HEK293 (cell line): ENCODE data around the gene ZBED6.
"Not testable (repeated sequence)": the region's sequence is repeated elsewhere in the genome, so short reads cannot be mapped to it uniquely, and the experiment has no call there.

Experiments used
- CTCF ChIA-PET: fragments of 350-600 bp; formaldehyde crosslinking; extraction: SDS; loops from one replicate; lab custom pipeline; 2021; ENCODE audit warnings: antibody characterized with exemption; lab: Yijun Ruan, JAX
- POLR2A ChIA-PET: fragments of 300-600 bp; formaldehyde crosslinking; extraction: SDS; loops from one replicate; lab custom pipeline; 2020; ENCODE audit warnings: antibody characterized with exemption, inconsistent platforms; lab: Yijun Ruan, JAX
- H3K27ac ChIP-seq: fragments of 200-500 bp; sonication (Bioruptor generic); 2 replicates; pipeline ENCODE4 v1.5.1; 2014; ENCODE audit warnings: low read depth, low read length, control low read depth, inconsistent platforms; ENCODE audit errors: extremely low read depth
- H3K36me3 ChIP-seq, 2 experiments: fragments of 200-500 bp in 1 of 2; sonication (Bioruptor generic) in 1 of 2; 1 replicate in 1 of 2; 2 replicates in 1 of 2; pipeline ENCODE4 v1.5.1; 2014 to 2017; ENCODE audit warnings: inconsistent platforms in 2 of 2, low read length in 2 of 2; ENCODE audit not compliant: control insufficient read depth in 2 of 2, insufficient read depth in 1 of 2
- H3K4me1 ChIP-seq: fragments of 200-500 bp; sonication (Bioruptor generic); 2 replicates; pipeline ENCODE4 v1.5.1; 2014; ENCODE audit warnings: mild to moderate bottlenecking, low read length, inconsistent platforms; ENCODE audit not compliant: control insufficient read depth, insufficient read depth
- H3K4me3 ChIP-seq: 2 replicates; pipeline ENCODE4 v1.5.1; 2011; ENCODE audit warnings: low read depth, mild to moderate bottlenecking, control low read depth, low read length, moderate library complexity
- H3K9me3 ChIP-seq: fragments of 200-500 bp; sonication (Bioruptor generic); 2 replicates; pipeline ENCODE4 v1.5.1; 2014; ENCODE audit warnings: low read depth, low read length, inconsistent platforms; ENCODE audit not compliant: control insufficient read depth, insufficient read depth
- ATF2 ChIP-seq: fragments of 450-650 bp; formaldehyde crosslinking; IDR thresholded peaks from 2 replicates; pipeline ENCODE4 v1.5.1; 2016; ENCODE audit warnings: missing biosample characterization, missing genetic modification characterization, low read depth
- FEZF1 ChIP-seq: fragments of 450-650 bp; formaldehyde crosslinking; IDR thresholded peaks from 2 replicates; pipeline ENCODE4 v1.5.1; 2016; ENCODE audit warnings: missing biosample characterization, missing genetic modification characterization
- GFI1B ChIP-seq: fragments of 450-650 bp; formaldehyde crosslinking; IDR thresholded peaks from 2 replicates; pipeline ENCODE4 v1.5.1; 2016; ENCODE audit warnings: missing biosample characterization, missing genetic modification characterization
- KLF9 ChIP-seq: fragments of 450-650 bp; formaldehyde crosslinking; IDR thresholded peaks from 2 replicates; pipeline ENCODE4 v1.5.1; 2016; ENCODE audit warnings: missing biosample characterization, missing genetic modification characterization, low read depth
- TSHZ1 ChIP-seq: fragments of 450-650 bp; formaldehyde crosslinking; IDR thresholded peaks from 2 replicates; pipeline ENCODE4 v1.5.1; 2016; ENCODE audit warnings: missing biosample characterization, missing genetic modification characterization, borderline replicate concordance
- ZEB2 ChIP-seq: fragments of 450-650 bp; formaldehyde crosslinking; IDR thresholded peaks from 2 replicates; pipeline ENCODE4 v1.5.1; 2016; ENCODE audit warnings: missing biosample characterization, missing genetic modification characterization
- ZNF114 ChIP-seq: fragments of 450-650 bp; formaldehyde crosslinking; IDR thresholded peaks from 2 replicates; pipeline ENCODE4 v1.5.0; 2017; ENCODE audit warnings: missing biosample characterization, missing genetic modification characterization
- ZNF184 ChIP-seq: fragments of 450-650 bp; IDR thresholded peaks from 2 replicates; pipeline ENCODE4 v1.5.1; 2018; ENCODE audit warnings: missing biosample characterization, mild to moderate bottlenecking, missing genetic modification characterization
- ZNF239 ChIP-seq: fragments of 450-650 bp; formaldehyde crosslinking; IDR thresholded peaks from 2 replicates; pipeline ENCODE4 v1.5.1; 2016; ENCODE audit warnings: missing biosample characterization, missing genetic modification characterization
- ZNF292 ChIP-seq: fragments of 450-650 bp; formaldehyde crosslinking; IDR thresholded peaks from 2 replicates; pipeline ENCODE4 v1.5.1; 2016; ENCODE audit warnings: low read depth, missing biosample characterization, missing genetic modification characterization, borderline replicate concordance
- ZNF324 ChIP-seq: fragments of 450-650 bp; formaldehyde crosslinking; IDR thresholded peaks from 2 replicates; pipeline ENCODE4 v1.5.1; 2016; ENCODE audit warnings: missing biosample characterization, missing genetic modification characterization
- ZNF404 ChIP-seq: fragments of 450-650 bp; formaldehyde crosslinking; IDR thresholded peaks from 2 replicates; pipeline ENCODE4 v1.5.1; 2017; ENCODE audit warnings: missing biosample characterization, missing genetic modification characterization
- ZNF639 ChIP-seq: fragments of 450-650 bp; formaldehyde crosslinking; IDR thresholded peaks from 2 replicates; pipeline ENCODE4 v1.5.1; 2016; ENCODE audit warnings: missing biosample characterization, missing genetic modification characterization
- ZNF664 ChIP-seq: fragments of 450-650 bp; formaldehyde crosslinking; IDR thresholded peaks from 2 replicates; pipeline ENCODE4 v1.5.1; 2016; ENCODE audit warnings: missing biosample characterization, missing genetic modification characterization
- ZNF701 ChIP-seq: fragments of 450-650 bp; formaldehyde crosslinking; IDR thresholded peaks from 2 replicates; pipeline ENCODE4 v1.5.1; 2016; ENCODE audit warnings: missing biosample characterization, missing genetic modification characterization

The ZBED6 gene

GRCh38 chr1:203756036-203756435 is 39.4 kb upstream of the ZBED6 start:
- Histone ChIP-seq H3K9me3 (no peaks in the 10 kb centered on the region), H3K36me3 (no peaks in the 10 kb centered on the region), H3K4me1 (no peaks in the 10 kb centered on the region)
- TF ChIP-seq TSHZ1 (tag by site-specific recombination) (no peak), ZNF639 (tag by site-specific recombination) (peak; percentile 28; the same call in 1 of the 2 replicates)
- TF ChIP-seq, all 188 proteins: peak for 1
- H3K4me3 ChIP-seq: no peak overlapping the region
- ChIA-PET CTCF (no interaction called here), POLR2A (no interaction called here)
- H3K27ac ChIP-seq: no peak overlapping the region

GRCh38 chr1:203758749-203759148 is 36.7 kb upstream of the ZBED6 start:
- H3K4me3 ChIP-seq, H3K36me3 ChIP-seq, H3K4me1 ChIP-seq, H3K27ac ChIP-seq, POLR2A ChIA-PET, CTCF ChIA-PET, H3K9me3 ChIP-seq: not testable (repeated sequence)
- TF ChIP-seq ZNF664 (tag by site-specific recombination): 0 out of 2 replicates have a peak, but pooled peaks have one; percentile 18

GRCh38 chr1:203760506-203760905 is 34.9 kb upstream of the ZBED6 start:
- POLR2A ChIA-PET: no interaction called here
- no peak overlapping the region for H3K27ac ChIP-seq
- no peaks in the 10 kb centered on the region for H3K4me1 ChIP-seq
- H3K4me3 ChIP-seq: no peak overlapping the region
- no peaks in the 10 kb centered on the region for H3K36me3 ChIP-seq
- no peak for TF ChIP-seq ZEB2
- TF ChIP-seq ZNF701 (tag by site-specific recombination): no peak
- no peak for TF ChIP-seq ZNF324
- TF ChIP-seq ZNF184 (tag by site-specific recombination): no peak
- no peak for TF ChIP-seq ZNF239 (tag by site-specific recombination)
- TF ChIP-seq FEZF1 (tag by site-specific recombination): no peak
- no peak for TF ChIP-seq KLF9 (tag by site-specific recombination)
- no peak for TF ChIP-seq ATF2 (tag by site-specific recombination)
- TF ChIP-seq ZNF404 (tag by site-specific recombination): no peak
- TF ChIP-seq ZNF292 (tag by site-specific recombination): no peak
- no peak for TF ChIP-seq ZNF114
- no peak for TF ChIP-seq GFI1B (tag by site-specific recombination)
- H3K9me3 ChIP-seq: no peaks in the 10 kb centered on the region
- CTCF ChIA-PET: no interaction called here

- H3K4me1 ChIP-seq, H3K36me3 ChIP-seq, POLR2A ChIA-PET, H3K4me3 ChIP-seq, H3K9me3 ChIP-seq, H3K27ac ChIP-seq: not testable (repeated sequence)
- CTCF ChIA-PET: interaction anchor here (0.7 kb wide), 1 partner anchor 352 kb away, joined by 3 read pairs; no protein-coding TSS in a partner anchor
Observed at GRCh38 chr1:203761958-203762357, 33.5 kb upstream of the ZBED6 start.
